ENCODE data around the gene CCDC102B.
A peak's percentile ranks its signal among the peaks of the same experiment; 100 is the strongest.
"Not testable (repeated sequence)": the region's sequence is repeated elsewhere in the genome, so short reads cannot be mapped to it uniquely, and the experiment has no call there.

CCDC102B gene

GRCh38 chr18:68797871-68798270 lies at the start of gene CCDC102B:
Gene CCDC102B (plus strand): TSS chr18:68798080. CDS start chr18:68836764, 38,684 bp downstream.
- intact Hi-C loops (cut with DNase I) = no loop called here

GRCh38 chr18:68757126-68757525 lies 40.8 kb upstream of the CCDC102B start:
- intact Hi-C loops (cut with DNase I) = no loop called here
- DNase-seq = no peak

More at GRCh38 chr18:68797871-68798270, at the start of gene CCDC102B:
- DNase-seq = no peak

- DNase-seq = no peak
- intact Hi-C loops (cut with DNase I) = no loop called here
Observed at GRCh38 chr18:68759308-68759707, 38.6 kb upstream of the CCDC102B start.

- no peak for DNase-seq
- intact Hi-C loops (cut with DNase I) = no loop called here
Observed at GRCh38 chr18:68763083-68763482, 34.8 kb upstream of the CCDC102B start.

DNA sequence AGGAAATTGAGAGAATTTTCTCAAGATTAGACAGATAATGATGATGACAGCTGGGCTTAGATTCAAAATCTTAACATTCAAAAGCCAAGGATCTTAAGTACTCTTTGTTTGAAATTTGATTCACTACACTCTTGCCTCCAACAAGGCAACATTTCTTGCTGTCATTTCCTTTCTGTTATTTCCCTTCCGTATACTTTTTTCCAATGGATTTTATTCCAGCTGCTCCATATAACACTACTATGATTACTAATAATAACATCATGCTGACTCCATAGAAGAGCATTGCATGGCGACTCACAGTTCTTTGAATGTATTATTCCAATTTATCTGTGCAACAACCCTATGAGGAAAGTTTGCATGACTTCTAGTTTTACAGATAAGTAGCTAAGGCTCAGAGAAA lies 33.9 kb upstream of the CCDC102B start:
- DNase-seq = no peak
- intact Hi-C loops (cut with DNase I) = no loop called here

DNA sequence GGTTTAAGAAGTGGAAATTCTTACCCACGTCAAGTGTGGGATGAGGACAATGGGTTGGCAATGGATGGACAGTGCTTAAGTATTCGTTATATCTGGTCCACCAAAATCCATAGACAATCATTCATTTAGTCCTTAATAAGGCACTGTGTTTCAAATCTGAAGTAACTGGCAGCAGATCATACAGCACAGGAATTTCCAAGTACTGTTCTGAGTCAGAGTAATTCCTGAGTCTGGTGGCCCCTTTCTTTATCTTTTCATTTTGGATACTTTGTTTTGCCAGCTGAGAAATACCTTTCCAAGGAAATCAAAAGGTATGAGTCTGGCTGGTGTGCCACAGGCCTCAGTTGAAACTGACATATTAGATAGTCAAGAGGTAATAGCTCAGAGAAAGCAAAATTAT lies 31.4 kb upstream of the CCDC102B start:
- no peak for DNase-seq
- intact Hi-C loops (cut with DNase I) = no loop called here

DNA sequence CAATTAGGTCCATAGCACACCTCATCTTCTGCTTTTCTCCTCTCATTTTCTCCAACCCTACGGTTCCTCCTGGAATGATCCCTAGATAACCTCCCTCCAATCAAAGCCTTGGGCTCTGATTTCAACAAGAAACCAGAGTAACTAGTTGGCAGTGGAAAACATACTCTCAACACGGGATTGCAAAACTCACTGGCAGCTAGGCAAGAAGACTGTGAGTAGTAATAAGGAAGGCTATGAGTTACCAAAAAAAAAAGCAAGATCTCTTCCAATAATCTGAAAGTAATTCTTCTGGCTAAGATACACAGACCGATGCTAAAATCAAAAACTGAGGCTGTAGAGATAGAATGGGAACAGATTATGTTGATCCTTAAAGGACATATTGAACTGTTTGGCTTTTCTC lies 28.4 kb upstream of the CCDC102B start:
- no peak for DNase-seq
- intact Hi-C loops (cut with DNase I) = no loop called here

DNA sequence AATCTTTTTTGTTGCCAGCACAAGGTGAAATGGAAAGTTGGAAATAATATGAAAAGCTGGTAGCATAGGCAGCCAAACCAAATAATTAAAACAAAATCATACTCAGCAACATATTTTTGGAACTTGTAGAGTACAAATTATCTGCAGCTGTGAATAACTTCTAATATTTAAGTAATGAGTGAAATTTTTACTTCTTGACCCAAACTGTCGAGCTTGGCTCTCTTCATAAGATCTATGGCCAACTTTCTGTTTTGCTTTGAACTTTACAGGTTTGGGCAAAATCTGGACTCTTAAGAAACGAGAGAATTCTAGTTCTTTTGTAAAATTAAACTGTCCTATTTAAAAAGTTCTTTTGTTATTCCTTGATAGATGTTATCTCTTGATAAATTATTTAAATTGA lies 25.6 kb upstream of the CCDC102B start:
- DNase-seq = no peak
- intact Hi-C loops (cut with DNase I) = no loop called here

DNA sequence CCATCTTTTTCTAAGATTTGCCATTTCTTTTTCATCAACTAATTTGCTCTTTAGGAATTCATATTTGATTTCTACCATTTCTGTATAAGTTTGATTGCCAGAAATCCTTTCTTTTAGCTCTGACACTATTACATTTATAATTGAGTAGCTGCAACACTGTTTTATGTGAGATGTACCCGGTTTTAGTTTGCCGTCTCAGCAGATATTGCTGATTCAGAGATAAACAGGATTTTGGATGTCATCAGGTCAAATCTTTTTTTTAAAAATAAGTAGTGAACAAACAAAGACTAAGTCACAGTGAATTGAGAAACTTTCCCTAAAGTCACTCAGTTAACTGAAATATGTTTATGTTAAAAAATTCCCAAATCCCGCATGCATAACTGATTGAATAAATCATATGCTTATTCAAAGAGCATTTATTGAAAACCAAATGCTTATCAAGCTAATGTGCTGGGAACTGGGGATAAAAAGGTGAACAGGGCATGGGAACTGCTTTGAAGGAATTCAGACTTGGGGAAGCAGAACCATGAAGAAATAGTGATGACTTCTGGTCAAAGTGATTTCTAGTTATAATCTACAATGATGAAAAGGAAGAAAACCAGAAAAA lies 19.5 kb upstream of the CCDC102B start:
- intact Hi-C loops (cut with DNase I) = no loop called here
- DNase-seq = no peak

GRCh38 chr18:68779169-68779568 lies 18.7 kb upstream of the CCDC102B start:
- intact Hi-C loops (cut with DNase I) = no loop called here
- no peak for DNase-seq

DNA sequence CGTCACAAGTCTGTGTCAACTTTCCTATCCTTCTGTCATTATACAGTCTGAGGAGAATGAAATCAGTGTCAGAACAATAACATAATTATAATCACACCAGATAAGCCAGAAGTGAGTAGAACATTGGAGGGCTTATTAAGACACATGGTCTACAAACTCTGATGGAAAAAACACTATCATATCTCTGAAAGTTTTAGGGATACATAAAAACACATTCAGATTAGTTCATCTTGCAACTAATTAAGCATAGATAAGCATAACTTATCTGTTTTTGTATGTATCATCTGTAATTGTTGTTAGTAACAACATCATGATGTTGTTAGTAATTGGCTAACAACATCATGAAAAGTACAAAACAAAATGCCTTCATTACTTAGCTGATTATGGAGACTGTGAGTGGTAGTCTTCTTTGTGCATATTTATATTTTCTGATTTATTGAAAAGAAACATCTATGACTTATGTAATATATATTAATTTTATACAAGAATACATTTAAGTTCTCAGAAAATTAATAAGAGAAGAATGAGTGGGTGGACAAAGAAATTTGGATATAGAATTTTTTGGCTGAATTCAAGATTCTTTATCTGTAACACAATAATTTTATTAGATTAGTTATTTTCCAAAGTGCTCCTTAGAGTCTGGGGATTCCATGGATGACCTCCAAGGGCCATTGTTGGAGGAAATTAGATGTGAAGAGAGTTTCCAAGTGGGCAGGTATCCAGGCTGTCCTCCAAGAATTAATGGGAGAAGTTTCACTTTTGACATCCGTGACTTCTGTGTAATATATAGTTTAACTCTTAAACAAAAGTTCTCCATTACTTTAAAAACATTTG lies 16.9 kb upstream of the CCDC102B start:
- DNase-seq = no peak
- intact Hi-C loops (cut with DNase I) = no loop called here

DNA sequence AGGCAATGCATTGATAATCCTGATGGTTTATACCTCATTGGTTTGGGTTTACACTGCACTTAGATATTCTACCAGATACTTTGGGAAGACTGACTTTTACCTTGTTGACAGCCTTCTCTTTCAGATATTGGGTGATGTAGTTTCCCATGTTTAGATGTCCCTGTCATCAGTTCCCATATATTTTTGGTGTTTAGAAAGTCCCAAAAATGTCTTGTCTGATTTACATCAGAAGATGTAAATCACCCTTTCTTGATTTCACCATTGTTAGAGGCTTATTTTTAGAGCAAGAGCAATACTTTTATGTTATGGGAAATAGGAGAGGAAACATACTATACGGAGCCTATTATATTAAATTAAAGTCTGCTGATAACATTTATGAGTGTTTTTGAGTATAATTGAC lies 14.4 kb upstream of the CCDC102B start:
- intact Hi-C loops (cut with DNase I) = no loop called here
- no peak for DNase-seq

GRCh38 chr18:68784071-68784470 lies 13.8 kb upstream of the CCDC102B start:
- intact Hi-C loops (cut with DNase I) = no loop called here
- DNase-seq = no peak

GRCh38 chr18:68790290-68790689 lies 7.6 kb upstream of the CCDC102B start:
- intact Hi-C loops (cut with DNase I); DNase-seq: not testable (repeated sequence)

DNA sequence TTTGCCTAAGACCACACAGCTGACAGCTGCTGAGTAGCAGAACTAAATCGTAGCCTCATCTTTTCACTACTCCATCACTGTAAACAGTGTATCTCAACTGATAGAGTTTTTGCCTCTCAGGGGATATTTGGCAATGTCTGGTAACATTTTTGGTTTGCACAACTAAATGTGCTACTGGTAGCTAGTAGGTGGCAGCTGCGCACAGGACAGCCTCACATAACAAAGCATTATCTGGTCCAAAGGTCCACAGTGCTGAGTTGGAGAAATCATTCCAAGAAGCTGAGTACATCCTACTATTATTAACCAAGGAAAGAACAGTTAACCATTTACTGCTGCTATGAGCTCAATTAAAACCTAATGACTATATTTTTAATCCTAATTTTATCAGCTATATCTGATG lies 6.1 kb upstream of the CCDC102B start:
- no peak for DNase-seq
- intact Hi-C loops (cut with DNase I) = no loop called here

GRCh38 chr18:68793951-68794350 lies 3.9 kb upstream of the CCDC102B start:
- intact Hi-C loops (cut with DNase I) = no loop called here
- no peak for DNase-seq

DNA sequence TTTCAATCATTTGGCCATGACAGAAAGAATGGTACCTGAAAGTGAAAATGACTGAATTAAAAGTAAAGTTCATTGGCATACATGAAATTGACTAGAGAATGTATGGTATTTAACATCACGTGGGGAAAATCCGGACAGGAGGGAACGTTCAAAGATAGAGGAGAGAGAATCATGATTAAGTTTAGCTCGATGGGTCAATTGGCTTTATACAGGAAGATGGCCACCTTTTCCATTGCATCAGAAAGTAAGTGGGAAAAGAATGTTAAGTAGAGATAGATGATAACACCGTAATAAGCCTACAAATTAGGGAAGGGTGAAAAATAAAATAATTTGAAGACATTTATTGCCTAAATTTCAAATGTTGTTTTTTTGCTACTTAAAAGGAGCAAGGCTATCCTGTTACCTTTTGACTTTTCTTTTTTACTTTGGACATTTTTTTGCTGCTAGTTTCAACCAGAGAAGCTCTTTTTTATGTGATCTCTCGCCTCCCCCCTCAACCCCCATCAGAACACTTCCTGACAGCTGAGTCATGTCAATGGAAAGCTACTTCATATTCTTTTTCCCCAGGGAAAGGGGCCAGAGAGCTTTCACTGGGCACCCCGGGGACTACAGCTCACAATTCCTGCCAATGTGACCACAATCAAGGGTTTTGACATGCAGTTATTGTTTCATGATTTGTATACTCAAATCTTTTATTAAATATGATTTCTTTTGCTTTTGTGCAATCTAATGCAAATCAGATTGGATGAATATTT lies 767 bp upstream of the CCDC102B start:
- DNase-seq = peak in 3 of 42 donors; percentile 3 to 41 (median 4)
- intact Hi-C loops (cut with DNase I) = no loop called here

- DNase-seq = no peak
- intact Hi-C loops (cut with DNase I) = no loop called here
Observed at GRCh38 chr18:68800075-68800474, 2.2 kb downstream of the CCDC102B start.

- DNase-seq = no peak
- intact Hi-C loops (cut with DNase I) = no loop called here
Observed at GRCh38 chr18:68803356-68803755, 5.5 kb downstream of the CCDC102B start.

DNA sequence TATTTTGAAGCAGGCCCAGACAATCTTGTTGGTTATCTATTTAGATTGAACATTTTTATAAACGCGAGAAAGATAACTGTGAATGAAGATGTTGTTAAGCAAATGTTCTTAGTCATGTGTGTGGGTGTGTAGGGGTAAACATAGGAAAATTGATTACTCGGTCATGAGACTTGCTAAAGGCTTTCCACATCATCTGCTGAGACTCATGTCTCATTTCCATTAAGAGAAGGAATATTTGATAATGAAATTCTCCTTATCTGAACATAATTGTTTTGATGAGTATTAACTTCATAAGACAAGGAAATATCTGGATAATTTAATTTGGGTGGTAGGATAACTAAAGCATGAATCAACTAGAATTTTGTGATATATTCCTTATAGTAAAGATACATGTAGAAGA lies 19.7 kb downstream of the CCDC102B start:
- intact Hi-C loops (cut with DNase I) = no loop called here
- no peak for DNase-seq
